NB4 (cell line): ENCODE measurements around the gene MTHFSD.

Experiments
- DNase-seq: peaks from one replicate; pipeline ENCODE4 v3.0.0; 2010; ENCODE audit warnings: low read depth
- H3K4me3 ChIP-seq: one replicate; pipeline ENCODE4 v1.5.1; 2011; ENCODE audit warnings: mild to moderate bottlenecking, low read depth, low read length, moderate library complexity
- MYC ChIP-seq: IDR thresholded peaks from 2 replicates; pipeline ENCODE4 v1.6.1; 2011; ENCODE audit warnings: low read depth, low read length
- POLR2A ChIP-seq: IDR thresholded peaks from 2 replicates; pipeline ENCODE4 v1.6.1; 2011; ENCODE audit warnings: mild to moderate bottlenecking; ENCODE audit not compliant: insufficient read length; ENCODE audit errors: extremely low read depth
- TF ChIP-seq, protein P1 (sequence below): IDR thresholded peaks from one replicate; pipeline ENCODE4 v1.5.1; 2012; ENCODE audit warnings: low read depth, low read length
- TF ChIP-seq, protein P2 (sequence below): IDR thresholded peaks from 2 replicates; pipeline ENCODE4 v1.6.1; 2011; ENCODE audit warnings: low read depth, low read length

The MTHFSD gene

DNA sequence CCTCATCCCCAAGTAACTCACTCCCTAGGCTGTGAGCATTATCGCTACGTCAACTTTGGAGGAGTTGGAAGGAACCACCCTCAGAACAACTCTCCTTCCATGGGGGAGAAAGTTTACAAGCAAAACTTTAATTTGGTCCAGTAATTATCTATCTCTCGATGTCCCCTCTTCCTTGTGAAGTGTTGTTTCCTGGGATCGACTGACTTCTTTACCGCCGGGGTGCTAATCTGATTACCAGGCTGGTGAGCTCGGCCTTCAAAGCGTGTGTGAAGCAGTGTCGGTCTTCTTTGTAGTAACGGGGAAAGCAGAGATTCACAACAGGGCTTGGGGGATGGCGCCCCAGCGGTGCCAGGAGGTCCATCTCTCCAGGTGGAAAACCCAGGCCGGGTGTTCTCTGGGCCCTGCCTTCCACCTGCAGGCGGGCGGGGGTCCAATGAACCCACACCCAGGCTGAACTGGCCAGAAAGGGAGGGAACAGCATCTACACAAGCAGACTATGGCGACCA lies 59.2 kb downstream of the MTHFSD start:
- TF ChIP-seq MYC: no peak
- no peak for TF ChIP-seq POLR2A
- TF ChIP-seq, protein P1, sequence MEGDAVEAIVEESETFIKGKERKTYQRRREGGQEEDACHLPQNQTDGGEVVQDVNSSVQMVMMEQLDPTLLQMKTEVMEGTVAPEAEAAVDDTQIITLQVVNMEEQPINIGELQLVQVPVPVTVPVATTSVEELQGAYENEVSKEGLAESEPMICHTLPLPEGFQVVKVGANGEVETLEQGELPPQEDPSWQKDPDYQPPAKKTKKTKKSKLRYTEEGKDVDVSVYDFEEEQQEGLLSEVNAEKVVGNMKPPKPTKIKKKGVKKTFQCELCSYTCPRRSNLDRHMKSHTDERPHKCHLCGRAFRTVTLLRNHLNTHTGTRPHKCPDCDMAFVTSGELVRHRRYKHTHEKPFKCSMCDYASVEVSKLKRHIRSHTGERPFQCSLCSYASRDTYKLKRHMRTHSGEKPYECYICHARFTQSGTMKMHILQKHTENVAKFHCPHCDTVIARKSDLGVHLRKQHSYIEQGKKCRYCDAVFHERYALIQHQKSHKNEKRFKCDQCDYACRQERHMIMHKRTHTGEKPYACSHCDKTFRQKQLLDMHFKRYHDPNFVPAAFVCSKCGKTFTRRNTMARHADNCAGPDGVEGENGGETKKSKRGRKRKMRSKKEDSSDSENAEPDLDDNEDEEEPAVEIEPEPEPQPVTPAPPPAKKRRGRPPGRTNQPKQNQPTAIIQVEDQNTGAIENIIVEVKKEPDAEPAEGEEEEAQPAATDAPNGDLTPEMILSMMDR: no peak
- TF ChIP-seq, protein P2, sequence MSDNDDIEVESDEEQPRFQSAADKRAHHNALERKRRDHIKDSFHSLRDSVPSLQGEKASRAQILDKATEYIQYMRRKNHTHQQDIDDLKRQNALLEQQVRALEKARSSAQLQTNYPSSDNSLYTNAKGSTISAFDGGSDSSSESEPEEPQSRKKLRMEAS: no peak
- no peak overlapping the region for H3K4me3 ChIP-seq
- DNase-seq: no peak

DNA sequence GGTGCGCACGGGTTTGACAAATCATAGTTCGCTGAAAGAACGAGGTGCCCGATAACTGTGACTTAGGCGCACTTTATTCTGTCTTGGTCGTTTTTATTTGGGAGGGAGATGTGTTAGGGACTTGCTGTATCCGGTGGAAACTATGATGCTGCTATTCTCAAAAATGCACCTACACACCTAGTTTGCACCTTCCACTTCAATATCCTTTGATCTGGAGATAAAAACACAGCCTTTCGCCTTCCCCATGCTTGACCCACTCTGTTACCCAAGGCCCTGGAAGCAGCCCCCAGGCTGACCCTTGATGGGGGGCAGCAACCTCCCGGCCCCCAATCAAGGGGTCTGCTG lies 59.7 kb downstream of the MTHFSD start:
- DNase-seq: no peak
- TF ChIP-seq, protein P1: no peak
- no peak for TF ChIP-seq POLR2A
- TF ChIP-seq, protein P2: no peak
- no peak for TF ChIP-seq MYC
- H3K4me3 ChIP-seq: no peak overlapping the region

DNA sequence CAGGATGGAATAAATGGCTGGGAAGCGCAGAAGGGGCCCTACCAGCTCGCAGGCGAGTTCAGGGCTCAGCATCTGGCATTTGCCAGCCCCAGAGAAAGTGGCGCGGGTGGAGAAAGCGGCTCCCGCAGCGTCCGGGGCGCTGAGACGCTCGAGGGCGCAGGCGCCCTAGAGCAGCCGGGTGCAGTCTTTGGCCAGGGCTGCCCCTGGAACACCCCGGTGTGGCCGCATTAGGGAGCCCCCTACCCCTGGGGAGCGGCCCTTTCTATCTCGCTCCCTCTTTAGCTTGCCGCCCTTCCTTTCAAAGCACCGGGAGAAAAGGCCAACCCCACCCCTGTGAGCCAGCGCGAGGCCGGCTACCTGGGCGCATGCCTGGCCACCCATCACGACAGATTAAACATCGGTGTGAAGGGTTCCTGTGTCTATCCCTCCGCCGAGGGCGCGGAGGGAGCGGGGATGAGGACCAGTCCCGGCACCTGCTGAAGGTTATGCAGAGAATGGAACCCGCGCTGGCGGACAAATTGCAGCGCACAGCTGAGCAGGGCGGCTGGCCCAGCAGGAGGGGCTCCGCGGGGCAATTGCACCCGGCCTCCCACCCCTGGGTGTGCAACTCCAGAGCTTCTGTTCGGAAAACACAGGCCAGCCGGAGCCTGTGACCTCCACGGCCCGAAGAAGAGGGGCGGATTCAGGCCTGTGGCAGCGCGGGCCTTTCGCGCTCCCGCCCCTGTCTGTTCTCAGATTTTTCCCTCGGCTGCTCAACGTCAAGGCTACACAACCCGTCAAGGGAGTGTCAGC lies 60.3 kb downstream of the MTHFSD start:
- H3K4me3 ChIP-seq: no peak overlapping the region
- TF ChIP-seq, protein P1: no peak
- no peak for TF ChIP-seq MYC
- TF ChIP-seq POLR2A: no peak
- TF ChIP-seq, protein P2: no peak
- DNase-seq: no peak

DNA sequence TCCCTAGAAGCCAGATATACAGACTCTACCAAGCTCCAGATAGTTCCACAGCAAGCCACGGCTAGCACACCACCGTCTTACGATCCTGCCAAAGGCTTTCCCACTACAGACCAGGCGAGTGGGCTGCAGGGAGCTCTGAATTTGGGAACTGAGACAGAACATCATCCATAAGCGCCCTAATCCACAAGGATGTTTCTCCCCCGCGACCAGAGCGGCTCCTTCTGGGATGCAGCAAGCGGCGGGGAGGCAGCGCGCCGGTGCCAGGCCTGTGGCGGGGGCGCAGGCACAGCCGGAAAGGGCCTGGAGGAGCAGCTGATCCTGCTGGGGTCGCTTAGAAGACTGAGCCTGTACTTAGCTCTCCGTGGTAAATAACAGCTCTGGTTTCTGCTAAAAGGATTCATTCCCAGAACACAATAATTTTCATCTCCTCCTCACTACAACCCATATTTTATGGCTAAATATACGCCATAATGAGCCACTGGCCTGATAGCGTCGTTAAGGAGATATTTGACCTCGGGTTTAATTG lies 60.9 kb downstream of the MTHFSD start:
- no peak for DNase-seq
- no peak for TF ChIP-seq MYC
- TF ChIP-seq POLR2A: no peak
- TF ChIP-seq, protein P2: no peak
- TF ChIP-seq, protein P1: no peak
- H3K4me3 ChIP-seq: no peak overlapping the region

DNA sequence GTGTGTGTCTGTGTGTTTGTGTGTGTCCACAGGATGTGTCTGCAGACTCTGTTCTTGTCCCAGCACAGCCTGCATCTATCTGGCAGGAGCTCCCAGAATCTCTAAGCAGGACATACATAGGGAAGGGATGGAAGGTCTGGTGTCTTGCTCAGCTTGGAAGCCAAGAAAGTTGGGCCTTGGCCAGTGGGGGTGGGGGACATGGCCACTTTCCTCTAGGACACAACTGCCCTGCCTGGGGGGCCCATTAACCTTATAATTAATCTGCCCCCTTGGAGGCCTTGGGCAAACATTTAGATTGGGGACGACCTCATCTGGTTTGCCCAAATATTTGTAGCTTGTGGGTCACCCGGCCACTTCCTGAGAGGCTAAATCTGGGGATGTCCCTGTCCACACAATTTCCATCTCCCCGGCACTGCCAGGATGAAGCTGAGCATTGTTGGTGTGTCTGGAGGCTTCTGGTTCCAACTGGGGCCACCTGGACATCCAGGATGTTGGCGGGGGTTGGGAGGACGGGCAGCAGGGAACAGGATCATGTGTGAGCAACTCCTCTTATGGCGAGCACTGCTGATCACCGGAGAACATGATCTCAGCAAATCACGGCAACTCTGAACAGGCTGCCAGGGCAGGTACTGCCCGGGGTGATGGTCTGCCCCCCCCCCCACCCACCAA lies 61.9 kb downstream of the MTHFSD start:
- DNase-seq: no peak
- no peak overlapping the region for H3K4me3 ChIP-seq
- TF ChIP-seq POLR2A (no peak), MYC (no peak)
- TF ChIP-seq, protein P2: no peak
- TF ChIP-seq, protein P1: no peak
